Measurements from ENCODE around the gene RER1.

Gene RER1

GRCh38 chr1:2377751-2378440 lies 13.7 kb upstream of the RER1 start:
- no peak overlapping the region for H3K27ac ChIP-seq
- no peak for TF ChIP-seq CTCF (IDR thresholded peaks at IDR 0.05)
- no peak overlapping the region for H3K4me3 ChIP-seq
- DNase-seq (ENCODE audit: low spot score) = no peak

GRCh38 chr1:2378441-2378851 lies 13.2 kb upstream of the RER1 start:
- no peak for DNase-seq (ENCODE audit: low spot score)
- Histone ChIP-seq H3K4me3 (no peak overlapping the region), H3K27ac (no peak overlapping the region)
- no peak for TF ChIP-seq CTCF (IDR thresholded peaks at IDR 0.05)

- TF ChIP-seq CTCF (IDR thresholded peaks at IDR 0.05) = no peak
- no peak for DNase-seq (ENCODE audit: low spot score)
- no peak overlapping the region for H3K27ac ChIP-seq
- no peak overlapping the region for H3K4me3 ChIP-seq
These were observed 12.5 kb upstream of the RER1 start for GRCh38 chr1:2378956-2379732.

GRCh38 chr1:2379733-2380404 lies 11.8 kb upstream of the RER1 start:
- DNase-seq (ENCODE audit: low spot score) = no peak
- Histone ChIP-seq H3K4me3 (no peak overlapping the region), H3K27ac (no peak overlapping the region)
- no peak for TF ChIP-seq CTCF (IDR thresholded peaks at IDR 0.05)

- no peak for TF ChIP-seq CTCF (IDR thresholded peaks at IDR 0.05)
- peak overlapping the region in 1 of 2 donors; percentile 10 for H3K27ac ChIP-seq
- DNase-seq (ENCODE audit: low spot score) = no peak
- H3K4me3 ChIP-seq = no peak overlapping the region
These were observed 10.6 kb upstream of the RER1 start for GRCh38 chr1:2380816-2381591.

GRCh38 chr1:2381741-2382620 lies 9.7 kb upstream of the RER1 start:
- Histone ChIP-seq H3K27ac (peak overlapping the region; percentile 10 to 25), H3K4me3 (no peak overlapping the region)
- DNase-seq (ENCODE audit: low spot score) = peak; percentile 90
- peak; percentile 88 for TF ChIP-seq CTCF (IDR thresholded peaks at IDR 0.05)
